ENCODE results near the gene CFAP206. TPM values are rescaled to one million over a fixed set of nuclear protein-coding genes. Genes with fewer than 3 reads are reported as not detected.

The CFAP206 gene
- total RNA-seq, 1 donor from 2014 or later: 1.2 TPM

DNA sequence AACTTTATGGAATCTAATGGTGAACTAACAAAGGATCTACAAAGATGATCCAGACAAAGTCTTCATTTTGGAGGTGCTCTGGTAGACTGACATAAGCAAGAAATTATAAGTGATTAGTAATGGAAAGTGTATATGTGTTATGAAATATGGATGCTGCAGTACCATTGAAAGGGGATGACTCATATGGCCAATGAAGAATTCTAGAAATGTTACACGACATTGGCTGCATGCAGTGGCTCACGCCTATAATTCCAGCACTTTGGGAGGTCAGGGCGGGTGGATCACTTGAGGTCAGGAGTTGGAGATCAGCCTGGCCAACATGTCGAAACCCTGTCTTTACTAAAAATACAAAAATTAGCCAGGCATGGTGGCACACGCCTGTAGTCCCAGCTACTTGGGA is 23.5 kb downstream of the CFAP206 start:
- no peaks in the 10 kb centered on the region for H3K4me1 Mint-ChIP-seq (ENCODE audit: low read depth)
- H3K9me3 Mint-ChIP-seq (ENCODE audit: low read depth): no peaks in the 10 kb centered on the region
- peaks cover 20% of the 10 kb centered on the region for H3K27me3 Mint-ChIP-seq
- no peak overlapping the region for H3K27ac Mint-ChIP-seq
- no peak for TF ChIP-seq CTCF (IDR thresholded peaks at IDR 0.05; ENCODE audit: unreplicated experiment)
- H3K4me3 Mint-ChIP-seq (ENCODE audit: low read depth): no peak overlapping the region
- no peaks in the 10 kb centered on the region for H3K36me3 Mint-ChIP-seq (ENCODE audit: insufficient read depth)
- DNase-seq (ENCODE audit: low spot score, unreplicated experiment): no peak

DNA sequence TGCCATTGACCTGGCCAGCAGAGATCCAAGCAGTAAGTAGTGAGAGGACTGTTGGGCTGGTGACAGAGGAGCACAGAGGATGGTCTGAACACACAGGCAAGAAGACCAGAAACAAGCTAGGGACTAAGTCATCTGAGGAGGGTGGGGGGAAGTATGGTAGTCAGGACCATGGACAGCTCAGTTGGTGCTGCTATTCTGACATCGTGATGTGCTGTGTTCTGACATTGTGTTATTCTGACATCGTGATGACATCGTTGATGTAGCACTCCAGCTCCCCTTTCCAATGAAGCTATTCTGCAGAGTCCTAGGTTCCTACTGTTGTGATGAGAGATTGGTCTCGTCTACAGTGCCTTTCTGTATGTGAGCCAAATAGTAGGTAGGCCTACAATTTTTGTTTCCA is 28.7 kb downstream of the CFAP206 start:
- no peaks in the 10 kb centered on the region for H3K9me3 Mint-ChIP-seq (ENCODE audit: low read depth)
- no peaks in the 10 kb centered on the region for H3K36me3 Mint-ChIP-seq (ENCODE audit: insufficient read depth)
- H3K4me3 Mint-ChIP-seq (ENCODE audit: low read depth): no peak overlapping the region
- H3K4me1 Mint-ChIP-seq (ENCODE audit: low read depth): no peaks in the 10 kb centered on the region
- peaks cover 4% of the 10 kb centered on the region for H3K27me3 Mint-ChIP-seq
- TF ChIP-seq CTCF (IDR thresholded peaks at IDR 0.05; ENCODE audit: unreplicated experiment): no peak
- no peak overlapping the region for H3K27ac Mint-ChIP-seq
- DNase-seq (ENCODE audit: low spot score, unreplicated experiment): peak; percentile 64

DNA sequence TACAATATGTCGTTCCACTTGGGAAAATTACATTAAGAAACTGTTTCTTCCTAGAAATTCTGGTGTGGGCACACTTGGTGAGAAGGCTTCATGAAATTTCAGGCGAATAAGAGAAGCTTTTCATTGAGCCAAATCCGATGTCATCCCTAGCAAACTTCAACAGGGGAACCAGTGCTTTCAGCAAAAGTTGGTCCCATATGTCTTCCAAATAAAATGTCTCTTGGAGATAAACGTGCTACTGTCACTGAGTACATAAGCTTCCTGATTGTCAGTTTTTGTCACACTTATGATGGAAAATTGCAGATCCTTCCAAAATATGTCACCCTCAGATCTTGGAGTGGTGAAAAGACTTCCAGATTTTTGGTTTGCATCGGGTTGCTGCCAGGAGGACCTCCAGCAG is 33.9 kb downstream of the CFAP206 start:
- no peak overlapping the region for H3K27ac Mint-ChIP-seq
- no peaks in the 10 kb centered on the region for H3K36me3 Mint-ChIP-seq (ENCODE audit: insufficient read depth)
- peaks cover 2% of the 10 kb centered on the region for H3K4me1 Mint-ChIP-seq (ENCODE audit: low read depth)
- no peaks in the 10 kb centered on the region for H3K9me3 Mint-ChIP-seq (ENCODE audit: low read depth)
- H3K4me3 Mint-ChIP-seq (ENCODE audit: low read depth): no peak overlapping the region
- DNase-seq (ENCODE audit: low spot score, unreplicated experiment): no peak
- H3K27me3 Mint-ChIP-seq: no peaks in the 10 kb centered on the region
- no peak for TF ChIP-seq CTCF (IDR thresholded peaks at IDR 0.05; ENCODE audit: unreplicated experiment)

- no peak overlapping the region for H3K27ac Mint-ChIP-seq
- DNase-seq (ENCODE audit: low spot score, unreplicated experiment): no peak
- no peak for TF ChIP-seq CTCF (IDR thresholded peaks at IDR 0.05; ENCODE audit: unreplicated experiment)
- no peaks in the 10 kb centered on the region for H3K27me3 Mint-ChIP-seq
- H3K9me3 Mint-ChIP-seq (ENCODE audit: low read depth): no peaks in the 10 kb centered on the region
- H3K4me1 Mint-ChIP-seq (ENCODE audit: low read depth): peaks cover 2% of the 10 kb centered on the region
- H3K36me3 Mint-ChIP-seq (ENCODE audit: insufficient read depth): no peaks in the 10 kb centered on the region
- no peak overlapping the region for H3K4me3 Mint-ChIP-seq (ENCODE audit: low read depth)
These were observed 36.6 kb downstream of the CFAP206 start for GRCh38 chr6:87444362-87444761.

GRCh38 chr6:87465051-87465450 is 57.3 kb downstream of the CFAP206 start:
- H3K36me3 Mint-ChIP-seq (ENCODE audit: insufficient read depth): no peaks in the 10 kb centered on the region
- no peak for DNase-seq (ENCODE audit: low spot score, unreplicated experiment)
- TF ChIP-seq CTCF (IDR thresholded peaks at IDR 0.05; ENCODE audit: unreplicated experiment): no peak
- peaks cover 4% of the 10 kb centered on the region for H3K4me1 Mint-ChIP-seq (ENCODE audit: low read depth)
- H3K9me3 Mint-ChIP-seq (ENCODE audit: low read depth): no peaks in the 10 kb centered on the region
- no peak overlapping the region for H3K4me3 Mint-ChIP-seq (ENCODE audit: low read depth)
- peaks cover 7% of the 10 kb centered on the region for H3K27me3 Mint-ChIP-seq
- H3K27ac Mint-ChIP-seq: no peak overlapping the region

Measured in progenitor cell of endocrine pancreas (in vitro differentiated cells).